GM21447 (cell line): ENCODE measurements around the gene HTR3C.
"Not testable (repeated sequence)": the region's sequence is repeated elsewhere in the genome, so short reads cannot be mapped to it uniquely, and the experiment has no call there.

Experiments used
- ATAC-seq: cut with Tn5 transposase; IDR thresholded peaks from one replicate; pipeline ENCODE4 v1.9.1; 2021; ENCODE audit not compliant: unreplicated experiment

The HTR3C gene

DNA sequence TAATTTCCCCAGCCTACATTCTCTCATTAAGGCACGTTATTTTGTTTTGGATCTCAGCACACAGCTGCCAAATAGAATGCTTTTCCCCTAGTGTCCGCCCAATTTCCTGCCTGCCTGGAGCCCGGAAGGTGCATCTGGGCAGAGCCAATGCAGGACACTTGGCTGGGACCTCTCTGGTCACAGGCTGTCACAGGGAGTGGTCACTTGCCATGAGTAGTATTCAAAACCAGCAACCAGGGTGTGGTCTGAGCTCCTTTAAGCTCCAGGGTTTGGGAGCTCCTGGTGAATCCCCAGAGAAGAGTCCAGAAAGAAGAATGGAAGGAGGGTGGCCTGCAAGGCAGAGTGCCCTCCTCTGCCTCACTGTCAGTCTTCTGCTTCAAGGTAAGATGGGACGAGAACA is at the start of gene HTR3C:
HTR3C (plus strand) TSS at position 281 of the 400 bp plus-strand sequence; CDS start at position 315, 34 bp downstream.
- ATAC-seq, result no peak

GRCh38 chr3:184003187-184003967 is 49.5 kb upstream of the HTR3C start:
- no peak for ATAC-seq

DNA sequence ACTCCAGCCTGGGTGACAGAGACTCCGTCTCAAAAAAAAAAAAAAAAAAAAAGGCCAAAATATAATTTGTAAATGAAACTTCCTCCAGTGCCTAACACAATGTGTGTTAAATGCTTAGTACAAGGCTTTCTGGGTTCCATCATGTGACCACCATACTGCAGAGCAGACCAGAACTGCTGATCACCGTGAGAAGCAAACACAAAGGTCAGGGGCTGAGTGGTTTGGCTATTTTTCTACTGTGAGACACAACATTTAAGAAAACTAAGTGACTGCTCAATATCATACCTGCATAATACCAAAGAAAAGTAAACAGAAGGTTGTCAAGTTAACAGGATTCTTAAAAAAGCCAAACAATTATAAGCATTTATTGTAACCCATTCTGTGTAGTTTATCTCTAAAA is 48.4 kb upstream of the HTR3C start:
- no peak for ATAC-seq

DNA sequence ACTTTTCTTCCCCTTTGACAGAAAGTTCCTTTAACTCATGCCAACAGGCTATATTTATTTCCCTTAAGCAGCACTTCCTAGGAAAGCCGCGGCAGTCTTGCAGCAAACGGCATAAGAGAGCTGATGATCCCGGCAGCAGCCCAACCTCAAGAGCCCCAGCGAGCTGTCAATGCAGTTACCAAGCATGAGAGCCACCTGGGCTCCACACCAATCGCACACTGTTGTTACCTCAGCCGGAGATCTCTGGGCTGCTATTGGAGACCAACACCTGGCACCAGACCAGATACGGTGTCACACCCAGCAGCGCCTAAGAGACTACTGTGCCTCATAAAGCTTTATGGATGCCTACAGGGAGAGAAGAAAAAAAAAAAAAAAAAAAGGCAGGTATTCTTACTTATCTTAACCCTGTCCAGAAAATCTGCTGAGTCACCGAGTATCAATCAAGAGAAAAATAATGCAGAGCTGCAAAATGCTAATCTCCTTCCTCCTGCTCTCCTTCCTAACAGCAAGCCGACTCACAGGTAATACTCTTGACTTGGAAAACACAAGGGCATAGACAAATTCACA is 46.8 kb upstream of the HTR3C start:
- ATAC-seq, result peak; percentile 79

GRCh38 chr3:184007143-184007813 is 45.6 kb upstream of the HTR3C start:
- not testable (repeated sequence) for ATAC-seq

- ATAC-seq, result no peak
These were observed 44.7 kb upstream of the HTR3C start for GRCh38 chr3:184008161-184008560.

GRCh38 chr3:184011230-184011876 is 41.5 kb upstream of the HTR3C start:
- ATAC-seq, result no peak

- ATAC-seq, result no peak
These were observed 40.6 kb upstream of the HTR3C start for GRCh38 chr3:184011937-184012889.

DNA sequence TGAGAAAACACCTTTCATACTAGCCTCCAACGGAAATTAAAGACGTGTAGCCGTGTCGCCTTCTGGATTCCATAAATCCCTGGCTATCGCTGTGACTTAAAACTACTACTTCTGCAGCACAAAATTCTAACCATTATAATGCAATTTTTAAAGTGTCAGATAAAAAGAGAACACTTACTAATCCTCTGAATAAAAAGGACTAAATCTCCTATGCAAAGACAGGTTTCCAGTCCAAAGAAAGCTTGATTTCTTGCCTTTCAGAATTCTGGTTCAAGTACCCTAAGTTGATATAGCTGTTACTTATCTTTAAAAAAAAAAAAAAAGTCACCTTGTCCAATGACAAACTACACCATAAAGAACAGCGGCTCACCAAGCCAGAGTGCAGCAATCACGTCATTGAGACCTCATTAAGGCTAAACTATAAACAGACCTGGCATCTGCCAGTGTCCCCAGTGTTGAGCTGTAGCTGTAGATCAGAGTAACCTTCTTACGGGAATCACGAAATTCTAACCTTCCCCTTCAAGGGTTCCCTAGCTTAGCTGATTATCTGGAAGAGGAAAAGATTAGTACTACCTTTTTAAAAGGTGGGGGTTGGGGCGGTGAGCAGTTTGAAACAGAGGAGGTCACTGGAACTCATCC is 37.3 kb upstream of the HTR3C start:
- no peak for ATAC-seq

DNA sequence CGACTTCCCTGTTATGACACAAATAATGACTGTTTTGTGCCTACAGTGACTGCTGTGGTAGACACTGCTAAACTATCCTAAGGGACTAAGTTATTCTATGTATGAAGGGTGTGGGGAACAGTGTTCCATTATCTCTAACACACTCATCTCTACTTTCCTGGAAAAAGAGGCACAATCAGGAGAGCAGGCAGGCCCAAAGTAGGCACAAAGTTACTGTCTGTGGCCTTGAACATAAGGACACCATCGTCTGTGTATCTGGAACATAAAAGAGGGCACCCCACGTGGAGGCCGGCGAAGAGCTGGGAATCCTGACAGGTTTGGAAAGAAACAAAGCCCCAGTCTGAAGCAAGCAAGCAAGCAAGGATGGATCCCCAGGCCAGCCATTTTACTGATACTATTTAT is 36.7 kb upstream of the HTR3C start:
- no peak for ATAC-seq

GRCh38 chr3:184016811-184017671 is 35.8 kb upstream of the HTR3C start:
- ATAC-seq, result peak; percentile 66

- ATAC-seq, result peak; percentile 99
These were observed 35.0 kb upstream of the HTR3C start, which contains the start of gene ABCC5 for GRCh38 chr3:184017672-184018423. Gene ABCC5 (minus strand): TSS chr3:184017884. CDS start chr3:184014392, 3,492 bp downstream.

DNA sequence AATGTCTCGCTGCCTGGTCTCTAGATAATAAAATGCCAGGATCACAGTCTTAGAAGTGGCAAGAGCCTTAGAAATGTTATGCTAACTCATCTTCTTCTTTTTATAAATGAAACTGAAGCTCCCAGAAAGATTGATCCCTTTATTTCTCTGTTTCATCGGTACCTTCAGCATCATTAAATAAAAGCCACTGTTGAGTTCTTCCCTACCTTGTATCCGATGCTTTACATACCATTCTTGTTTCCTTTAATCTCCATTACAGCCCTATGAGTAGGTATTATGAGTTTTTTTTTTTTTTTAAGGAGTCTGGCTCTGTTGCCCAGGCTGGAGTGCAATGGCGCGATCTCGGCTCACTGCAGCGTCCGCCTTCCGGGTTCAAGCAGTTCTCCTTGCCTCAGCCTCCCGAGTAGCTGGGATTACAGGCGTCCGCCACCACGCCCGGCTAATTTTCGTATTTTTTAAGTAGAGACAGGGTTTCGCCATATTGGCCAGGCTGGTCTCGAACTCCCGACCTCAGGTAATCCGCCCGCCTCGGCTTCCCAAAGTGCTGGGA is 34.3 kb upstream of the HTR3C start:
- ATAC-seq, result no peak

GRCh38 chr3:184022323-184022722 is 30.5 kb upstream of the HTR3C start:
- no peak for ATAC-seq

DNA sequence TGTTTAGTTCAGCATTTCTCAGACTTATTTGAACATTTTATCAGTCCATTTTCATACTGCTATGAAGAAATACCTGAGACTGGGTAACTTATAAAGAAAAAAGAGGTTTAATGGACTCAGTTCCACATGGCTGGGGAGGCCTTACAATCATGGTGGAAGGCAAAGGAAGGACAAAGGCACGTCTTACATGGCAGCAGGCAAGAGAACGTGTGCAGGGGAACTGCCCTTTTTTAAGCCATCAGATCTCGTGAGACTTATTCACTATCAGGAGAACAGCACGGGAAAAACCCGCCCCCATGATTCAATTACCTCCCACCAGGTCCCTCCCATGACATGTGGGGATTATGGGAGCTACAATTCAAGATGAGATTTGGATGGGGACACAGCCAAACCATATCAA is 27.6 kb upstream of the HTR3C start:
- not testable (repeated sequence) for ATAC-seq

DNA sequence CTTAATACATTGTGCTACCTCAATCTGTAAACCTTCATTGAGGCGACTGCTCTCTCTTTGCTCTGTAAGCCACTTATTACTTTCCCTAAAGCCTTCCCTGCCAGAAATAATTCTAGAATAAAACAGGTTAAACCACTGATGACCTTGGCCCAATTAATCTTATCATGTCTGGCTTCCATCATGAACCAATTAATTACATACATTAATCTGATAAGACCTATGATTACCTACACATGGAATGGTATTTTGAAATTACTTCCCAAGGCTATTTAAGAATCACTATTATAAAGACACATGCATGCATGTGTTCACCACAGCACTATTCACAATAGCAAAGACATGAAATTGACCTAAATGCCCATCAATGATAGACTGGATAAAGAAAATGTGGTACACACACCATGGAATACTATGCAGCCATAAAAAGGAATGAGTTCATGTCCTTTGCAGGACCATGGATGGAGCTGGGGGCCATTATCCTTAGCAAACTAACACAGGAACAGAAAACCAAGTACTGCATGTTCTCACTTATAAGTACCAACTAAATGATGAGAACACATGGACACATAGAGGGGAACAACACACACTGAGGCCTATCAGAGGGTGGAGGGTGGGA is 24.5 kb upstream of the HTR3C start:
- ATAC-seq, result not testable (repeated sequence)

- no peak for ATAC-seq
These were observed 23.4 kb upstream of the HTR3C start for GRCh38 chr3:184029443-184029842.
